H1 (cell line): ENCODE data around the gene ELP5.
A peak's percentile ranks its signal among the peaks of the same experiment; 100 is the strongest.

Source experiments
- BACH1 ChIP-seq: IDR thresholded peaks from 2 replicates; pipeline ENCODE4 v1.6.1; 2012; ENCODE audit warnings: low read length, improper control_type of control experiment
- CBX8 ChIP-seq: fragments of 300-800, 300-1000 bp; sonication (generic); IDR thresholded peaks from 2 replicates; pipeline ENCODE4 v1.7.1; 2016; ENCODE audit warnings: low read depth, low read length, borderline replicate concordance
- EP300 ChIP-seq, 2 experiments: IDR thresholded peaks; 1 replicate in 1 of 2; 2 replicates in 1 of 2; pipeline ENCODE4 v1.6.1; 2011 to 2012; ENCODE audit warnings: low read depth in 2 of 2, low read length in 2 of 2, mild to moderate bottlenecking in 2 of 2, borderline replicate concordance in 1 of 2, inconsistent platforms in 1 of 2, moderate library complexity in 1 of 2
- FOSL1 ChIP-seq: IDR thresholded peaks from 2 replicates; pipeline ENCODE4 v1.6.1; 2011; ENCODE audit warnings: mild to moderate bottlenecking, low read depth, low read length, moderate library complexity; ENCODE audit not compliant: insufficient read depth
- HDAC2 ChIP-seq, 2 experiments: fragments of 300-600 bp in 1 of 2; sonication (generic) in 1 of 2; IDR thresholded peaks; 2 replicates each; pipeline ENCODE4 v1.6.1; 2011 to 2012; ENCODE audit warnings: low read depth in 2 of 2, low read length in 2 of 2, mild to moderate bottlenecking in 2 of 2, moderate library complexity in 2 of 2, borderline replicate concordance in 1 of 2, inconsistent platforms in 1 of 2
- HDAC6 ChIP-seq: IDR thresholded peaks from one replicate; pipeline ENCODE4 v1.7.1; 2012; ENCODE audit warnings: low read depth, mild to moderate bottlenecking, inconsistent platforms, low read length, moderate library complexity
- MAFK ChIP-seq: IDR thresholded peaks from 2 replicates; pipeline ENCODE4 v1.6.1; 2012; ENCODE audit warnings: low read depth, mild to moderate bottlenecking, improper control_type of control experiment, low read length
- PHF8 ChIP-seq: fragments of 200-600 bp; sonication (generic); conservative IDR thresholded peaks from 2 replicates; pipeline ENCODE4 v1.7.1; 2012; ENCODE audit warnings: low read depth, mild to moderate bottlenecking, inconsistent platforms, low read length, moderate library complexity
- POLR2A ChIP-seq, 2 experiments: IDR thresholded peaks; 1 replicate in 1 of 2; 2 replicates in 1 of 2; pipeline ENCODE4 v1.6.1; 2011; ENCODE audit warnings: low read depth in 2 of 2, low read length in 2 of 2, mild to moderate bottlenecking in 2 of 2; ENCODE audit errors: control extremely low read depth in 1 of 2
- RAD21 ChIP-seq, 2 experiments: IDR thresholded peaks in 1 of 2; conservative IDR thresholded peaks in 1 of 2; 2 replicates each; pipeline ENCODE4 v1.6.1; 2011; ENCODE audit warnings: low read depth in 2 of 2, low read length in 2 of 2, improper control_type of control experiment in 1 of 2, inconsistent platforms in 1 of 2, mild to moderate bottlenecking in 1 of 2, moderate library complexity in 1 of 2
- RXRA ChIP-seq: IDR thresholded peaks from 2 replicates; pipeline ENCODE4 v1.6.1; 2011; ENCODE audit warnings: low read depth, mild to moderate bottlenecking, low read length, moderate library complexity; ENCODE audit not compliant: insufficient read depth
- YY1 ChIP-seq: IDR thresholded peaks from 2 replicates; pipeline ENCODE4 v1.6.1; 2011; ENCODE audit warnings: low read depth, mild to moderate bottlenecking, low read length
- ZNF274 ChIP-seq: IDR thresholded peaks from 2 replicates; pipeline ENCODE4 v1.7.0; 2012; ENCODE audit warnings: low read length, borderline replicate concordance; ENCODE audit errors: extremely low read depth
- TF ChIP-seq, protein P1 (sequence below), 3 experiments: IDR thresholded peaks; 1 replicate in 2 of 3; 2 replicates in 1 of 3; pipeline versions ENCODE4 v1.5.1 to v1.6.1; 2011; ENCODE audit warnings: low read length in 3 of 3, mild to moderate bottlenecking in 3 of 3, inconsistent platforms in 2 of 3, low read depth in 1 of 3, moderate library complexity in 1 of 3; ENCODE audit not compliant: insufficient read depth in 1 of 3; ENCODE audit errors: control extremely low read depth in 1 of 3

DNA sequence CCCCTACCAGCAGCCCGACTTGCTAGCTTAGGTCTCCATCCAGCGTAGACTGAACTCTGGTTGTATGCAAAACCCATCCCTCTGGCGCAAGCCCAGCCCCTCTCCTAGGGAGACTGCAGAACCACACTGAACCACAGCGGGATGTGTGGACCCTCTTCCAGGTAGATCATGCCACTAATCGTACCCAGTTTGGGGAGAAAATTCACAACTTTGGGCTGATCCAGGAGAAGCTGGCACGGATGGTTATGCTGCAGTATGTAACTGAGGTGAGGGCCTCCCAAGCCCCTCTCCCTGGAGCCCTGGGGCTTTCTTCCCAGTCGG, 29.1 kb upstream of the ELP5 start:
- TF ChIP-seq HDAC6 (no peak), POLR2A (IDR thresholded peaks at IDR 0.05; ENCODE audit: control extremely low read depth in 1 of 2, low read depth in 2 of 2, low read length in 2 of 2) (peak in 1 of 2 experiments; percentile 53; a peak in 2 of 3 replicates), FOSL1 (no peak), YY1 (no peak), RXRA (no peak), ZNF274 (no peak), RAD21 (IDR thresholded peaks at IDR 0.05 in 1 of 2, conservative IDR thresholded peaks at IDR 0.05 in 1 of 2; ENCODE audit: low read depth in 2 of 2, low read length in 2 of 2) (no peak), MAFK (no peak), EP300 (IDR thresholded peaks at IDR 0.05; ENCODE audit: borderline replicate concordance in 1 of 2, low read depth in 2 of 2, low read length in 2 of 2) (no peak), BACH1 (no peak), CBX8 (no peak), HDAC2 (IDR thresholded peaks at IDR 0.05; ENCODE audit: borderline replicate concordance in 1 of 2, low read depth in 2 of 2, low read length in 2 of 2) (no peak), PHF8 (no peak)
- TF ChIP-seq, protein P1, sequence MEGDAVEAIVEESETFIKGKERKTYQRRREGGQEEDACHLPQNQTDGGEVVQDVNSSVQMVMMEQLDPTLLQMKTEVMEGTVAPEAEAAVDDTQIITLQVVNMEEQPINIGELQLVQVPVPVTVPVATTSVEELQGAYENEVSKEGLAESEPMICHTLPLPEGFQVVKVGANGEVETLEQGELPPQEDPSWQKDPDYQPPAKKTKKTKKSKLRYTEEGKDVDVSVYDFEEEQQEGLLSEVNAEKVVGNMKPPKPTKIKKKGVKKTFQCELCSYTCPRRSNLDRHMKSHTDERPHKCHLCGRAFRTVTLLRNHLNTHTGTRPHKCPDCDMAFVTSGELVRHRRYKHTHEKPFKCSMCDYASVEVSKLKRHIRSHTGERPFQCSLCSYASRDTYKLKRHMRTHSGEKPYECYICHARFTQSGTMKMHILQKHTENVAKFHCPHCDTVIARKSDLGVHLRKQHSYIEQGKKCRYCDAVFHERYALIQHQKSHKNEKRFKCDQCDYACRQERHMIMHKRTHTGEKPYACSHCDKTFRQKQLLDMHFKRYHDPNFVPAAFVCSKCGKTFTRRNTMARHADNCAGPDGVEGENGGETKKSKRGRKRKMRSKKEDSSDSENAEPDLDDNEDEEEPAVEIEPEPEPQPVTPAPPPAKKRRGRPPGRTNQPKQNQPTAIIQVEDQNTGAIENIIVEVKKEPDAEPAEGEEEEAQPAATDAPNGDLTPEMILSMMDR (IDR thresholded peaks at IDR 0.05; ENCODE audit: control extremely low read depth in 1 of 3, insufficient read depth in 1 of 3, low read depth in 1 of 3, low read length in 3 of 3), result no peak
